ENCODE results near the gene PLOD2.

GRCh38 chr3:146035366-146035765 lies 125.6 kb downstream of the PLOD2 start:
- TF ChIP-seq CTCF (IDR thresholded peaks at IDR 0.05; ENCODE audit: insufficient read depth, low read depth, low read length) (no peak), EZH2 (IDR thresholded peaks at IDR 0.05; ENCODE audit: insufficient read depth, low read length) (no peak)

All from astrocyte (in vitro differentiated cells and primary cell).